Measurements from ENCODE around the gene RNF25. TPM values are rescaled to one million over a fixed set of nuclear protein-coding genes. Genes with fewer than 3 reads are reported as not detected.

The RNF25 gene
- total RNA-seq, 1 experiment from 2014 or later: 40.7 TPM

DNA sequence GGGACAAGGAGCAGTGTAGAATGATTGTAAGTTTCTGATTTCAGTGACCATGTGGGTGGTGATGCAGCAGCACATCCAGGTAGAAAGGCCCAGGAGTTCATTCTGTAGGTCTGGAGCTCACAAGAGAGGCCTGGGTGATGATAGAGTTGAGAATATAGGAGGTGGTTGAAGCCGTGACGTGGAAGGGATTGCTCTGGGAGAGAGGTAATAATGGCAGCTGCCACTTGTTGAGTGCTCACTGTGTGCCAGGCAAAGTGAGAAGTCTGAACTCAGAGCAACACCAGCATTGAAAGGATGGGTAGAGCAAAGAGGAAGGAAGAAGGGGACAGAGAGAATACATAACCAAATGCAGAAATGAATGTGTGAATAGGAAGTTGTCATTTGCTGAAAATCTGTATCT, 42.1 kb upstream of the RNF25 start:
- H4K8ac ChIP-seq (replicated peaks; ENCODE audit: insufficient read length, low read depth, low read length): no peak overlapping the region
- TF ChIP-seq, protein P1, sequence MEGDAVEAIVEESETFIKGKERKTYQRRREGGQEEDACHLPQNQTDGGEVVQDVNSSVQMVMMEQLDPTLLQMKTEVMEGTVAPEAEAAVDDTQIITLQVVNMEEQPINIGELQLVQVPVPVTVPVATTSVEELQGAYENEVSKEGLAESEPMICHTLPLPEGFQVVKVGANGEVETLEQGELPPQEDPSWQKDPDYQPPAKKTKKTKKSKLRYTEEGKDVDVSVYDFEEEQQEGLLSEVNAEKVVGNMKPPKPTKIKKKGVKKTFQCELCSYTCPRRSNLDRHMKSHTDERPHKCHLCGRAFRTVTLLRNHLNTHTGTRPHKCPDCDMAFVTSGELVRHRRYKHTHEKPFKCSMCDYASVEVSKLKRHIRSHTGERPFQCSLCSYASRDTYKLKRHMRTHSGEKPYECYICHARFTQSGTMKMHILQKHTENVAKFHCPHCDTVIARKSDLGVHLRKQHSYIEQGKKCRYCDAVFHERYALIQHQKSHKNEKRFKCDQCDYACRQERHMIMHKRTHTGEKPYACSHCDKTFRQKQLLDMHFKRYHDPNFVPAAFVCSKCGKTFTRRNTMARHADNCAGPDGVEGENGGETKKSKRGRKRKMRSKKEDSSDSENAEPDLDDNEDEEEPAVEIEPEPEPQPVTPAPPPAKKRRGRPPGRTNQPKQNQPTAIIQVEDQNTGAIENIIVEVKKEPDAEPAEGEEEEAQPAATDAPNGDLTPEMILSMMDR (conservative IDR thresholded peaks at IDR 0.05): no peak
- no peak overlapping the region for H4K91ac ChIP-seq (ENCODE audit: insufficient read length, low read depth, low read length)
- no peak overlapping the region for H3K4me3 Mint-ChIP-seq
- no peak overlapping the region for H3K9ac ChIP-seq (ENCODE audit: extremely low read depth, insufficient read length, low read length)
- no peak overlapping the region for H2BK12ac ChIP-seq (ENCODE audit: insufficient read length, low read depth, low read length)
- peaks cover 8 to 14% of the 10 kb centered on the region in 2 experiments for H3K4me1 Mint-ChIP-seq
- no peak overlapping the region for H2BK15ac ChIP-seq (ENCODE audit: low read depth, low read length)
- no peaks in the 10 kb centered on the region for H3K27me3 ChIP-seq (ENCODE audit: insufficient read depth, low read length)
- no peaks in the 10 kb centered on the region for H3K4me1 ChIP-seq (ENCODE audit: insufficient read depth, low read length)
- no peak overlapping the region for H3K23ac ChIP-seq (ENCODE audit: insufficient read length, low read depth, low read length)
- H2AFZ ChIP-seq (ENCODE audit: low read length): no peak overlapping the region
- H3K4ac ChIP-seq (ENCODE audit: low read depth, low read length): no peak overlapping the region
- H2BK20ac ChIP-seq (ENCODE audit: low read depth, low read length, poor library complexity, severe bottlenecking): no peak overlapping the region
- H3K79me1 ChIP-seq (ENCODE audit: insufficient read depth, low read depth, low read length, poor library complexity, severe bottlenecking): peaks cover 8% of the 10 kb centered on the region
- no peak overlapping the region for H3K4me2 ChIP-seq (ENCODE audit: insufficient read depth, insufficient read length, low read length)
- H3K79me2 ChIP-seq (ENCODE audit: insufficient read depth, low read length): peaks cover 16% of the 10 kb centered on the region; the same call in 1 of the 2 replicates
- H3K9me3 Mint-ChIP-seq: no peaks in the 10 kb centered on the region
- H2BK5ac ChIP-seq (ENCODE audit: insufficient read length, low read length): no peak overlapping the region
- H3K27me3 Mint-ChIP-seq (ENCODE audit: low read depth): no peaks in the 10 kb centered on the region
- DNase-seq: no peak
- no peaks in the 10 kb centered on the region for H4K20me1 ChIP-seq (ENCODE audit: control insufficient read depth, insufficient read depth, insufficient read length)
- H3K56ac ChIP-seq (ENCODE audit: insufficient read length, low read depth, low read length): no peak overlapping the region
- H2AK5ac ChIP-seq (ENCODE audit: insufficient read length, low read length): no peak overlapping the region
- peaks cover 8 to 31% (median 11%) of the 10 kb centered on the region in 3 experiments for H3K36me3 Mint-ChIP-seq (ENCODE audit: insufficient read depth in 1 of 3, low read depth in 3 of 3)
- no CpG with 5 or more reads among the region's 2 CpGs for WGBS (ENCODE audit: extremely low coverage, insufficient read length, low lambda C conversion rate)
- no peak overlapping the region for H4K5ac ChIP-seq (ENCODE audit: insufficient read length, low read depth, low read length)
- no peak overlapping the region for H3K14ac ChIP-seq (ENCODE audit: insufficient read depth, low read length)
- H3K27ac Mint-ChIP-seq: peak overlapping the region in 1 of 3 experiments; percentile 40; a peak in 1 of 7 replicates
- no peak overlapping the region for H3K27ac ChIP-seq (ENCODE audit: insufficient read length, low read depth, low read length)
- no peak overlapping the region for H2BK120ac ChIP-seq (ENCODE audit: low read depth, low read length, poor library complexity, severe bottlenecking)
- no peaks in the 10 kb centered on the region for H3K9me3 ChIP-seq (ENCODE audit: control insufficient read depth, low read depth, low read length)
- no peak overlapping the region for H3K18ac ChIP-seq (ENCODE audit: insufficient read length, low read depth, low read length)
- no peak overlapping the region for H3T11ph ChIP-seq (ENCODE audit: low read length)
- no peaks in the 10 kb centered on the region for H3K23me2 ChIP-seq (ENCODE audit: insufficient read length, low read depth, low read length, poor library complexity, severe bottlenecking)

Data from H9 (cell line).